Adrenal gland (tissue), 12 donors: ENCODE data around the gene SLC27A5. TPM values are rescaled to one million over a fixed set of nuclear protein-coding genes. Genes with fewer than 3 reads are reported as not detected.

Experiments used
- DNase-seq, 7 donors: peaks; one replicate each; pipeline ENCODE4 v3.0.0-alpha.2; 2019 to 2020
- H3K27ac ChIP-seq, 5 donors: fragments of 200-600 bp; sonication (generic) in 4 of 5; 1 replicate in 3 of 5; 2 replicates in 2 of 5; pipeline versions ENCODE4 v1.5.1 to v1.8.0; 2016 to 2020; ENCODE audit warnings: mild to moderate bottlenecking in 1 of 5
- H3K27me3 ChIP-seq: fragments of 200-600 bp; 2 replicates; pipeline ENCODE4 v1.8.0; 2021
- H3K36me3 ChIP-seq, 2 donors: fragments of 200-600 bp; replicated peaks in 1 of 2; 1 replicate in 1 of 2; 2 replicates in 1 of 2; pipeline versions ENCODE4 v1.5.1 to v1.8.0; 2018 to 2022
- H3K4me1 ChIP-seq, 2 donors: fragments of 200-600 bp; replicated peaks in 1 of 2; 1 replicate in 1 of 2; 2 replicates in 1 of 2; pipeline versions ENCODE4 v1.5.1 to v1.8.0; 2018 to 2021
- H3K4me3 ChIP-seq, 4 donors: fragments of 200-600 bp; sonication (generic) in 3 of 4; one replicate each; pipeline ENCODE4 v1.5.1; 2016 to 2018
- H3K9me3 ChIP-seq, 3 donors: fragments of 200-600 bp; sonication (generic) in 1 of 3; replicated peaks in 1 of 3; 1 replicate in 2 of 3; 2 replicates in 1 of 3; pipeline versions ENCODE4 v1.5.1 to v1.8.0; 2016 to 2021
- CTCF ChIP-seq, 6 experiments: fragments of 450-650 bp in 4 of 6; fragments of 200-600 bp in 2 of 6; sonication (generic) in 1 of 6; IDR thresholded peaks; 1 replicate in 5 of 6; 2 replicates in 1 of 6; pipeline versions ENCODE4 v1.5.1 to v1.8.0; 2016 to 2021; ENCODE audit warnings: antibody characterized with exemption in 6 of 6, mild to moderate bottlenecking in 2 of 6, moderate library complexity in 1 of 6
- POLR2A ChIP-seq, 2 donors: fragments of 450-650 bp; IDR thresholded peaks; one replicate each; pipeline ENCODE4 v1.6.1; 2017; ENCODE audit warnings: antibody characterized with exemption in 2 of 2, mild to moderate bottlenecking in 2 of 2, moderate library complexity in 1 of 2
- WGBS, 4 donors: extraction: QIAGEN DNeasy Blood & Tissue Kit in 2 of 4; methylation state at CpG; one replicate each; pipeline versions ENCODE4 v1.1.5 to v1.1.7; 2013 to 2017; 5-methylcytosine and 5-hydroxymethylcytosine counted together
- intact Hi-C, 2 donors: fragments of 100-400 bp; cut with DNase I; formaldehyde crosslinking; loops; one replicate each; pipeline versions ENCODE4 v1.14.1 to v1.15.0; 2022 to 2023
- polyA plus RNA-seq, 3 donors: library from polyadenylated mRNA; stranded (reverse); fragments of 200-250 nt in 2 of 3; fragments of 350-450 nt in 1 of 3; fragmentation: Illumina TruSeq in 1 of 3; extraction: RNeasy Lipid Tissue Mini Kit (QIAGEN cat#74804) in 1 of 3; gene quantifications; one replicate each; pipeline ENCODE4 v1.2.3, GENCODE V29; 2013 to 2014
- total RNA-seq, 9 donors: library from RNA; depleted of rRNA in 4 of 9; stranded (reverse); fragments of >200 nt in 4 of 9; fragments of 120-200 nt in 1 of 9; fragmentation: NEBNext Ultra II Directional in 1 of 9; extraction: Animal tissue kit (Norgen Biotek cat#: 25700) in 1 of 9; gene quantifications; one replicate each; pipeline versions ENCODE4 v1.1.0 to v1.2.4, GENCODE V29; 2013 to 2023
- donor health status: healthy with polysubstance abuse.
- donor health status: Bipolar disorder and iron deficiency.
- donor health status: DM: yes; HTN: yes; CAD: no.
- donor health status: DM: no; HTN: no; CAD: no.
- donor health status: DM: no; HTN: no; CAD: no.
- donor health status: DM: yes; HTN: yes; CAD: no.

Gene SLC27A5
- total and polyA plus RNA-seq, 12 donors = 3.8 to 18.3 (median 9.1) TPM

GRCh38 chr19:58558066-58558622 lies 46.4 kb upstream of the SLC27A5 start, which contains the start of gene UBE2M:
Gene UBE2M, minus strand, starts transcription at chr19:58558611. Its CDS starts 230 bp downstream, at chr19:58558381.
- Histone ChIP-seq H3K4me3 (peak within 1 kb of the TSS; percentile 56 to 95 (median 70)), H3K27me3 (no peaks in the 10 kb centered on the region), H3K27ac (peak within 1 kb of the TSS; percentile 97 to 100 (median 100)), H3K9me3 (no peaks in the 10 kb centered on the region), H3K4me1 (peaks cover 48 to 70% of the 10 kb centered on the region in 2 donors), H3K36me3 (peaks cover 0 to 18% of the 10 kb centered on the region in 2 donors)
- intact Hi-C loops = no loop called here
- TF ChIP-seq CTCF (IDR thresholded peaks at IDR 0.05) (no peak), POLR2A (IDR thresholded peaks at IDR 0.05) (no peak)
- peak; percentile 64 to 86 (median 74) for DNase-seq
- 0 to 1% (median 0%) methylated on average over 16 to 62 of the region's 62 CpGs for WGBS, 4 donors

- Histone ChIP-seq H3K27ac (peak overlapping the region; percentile 86 to 100 (median 100)), H3K4me1 (peaks cover 41 to 65% of the 10 kb centered on the region in 2 donors), H3K27me3 (no peaks in the 10 kb centered on the region), H3K9me3 (no peaks in the 10 kb centered on the region), H3K36me3 (peaks cover 0 to 25% of the 10 kb centered on the region in 2 donors), H3K4me3 (peak overlapping the region in 3 of 4 donors; percentile 60 to 95 (median 79))
- WGBS, 4 donors = 20 to 29% (median 28%) methylated on average over 12 of the region's 12 CpGs
- peak in 4 of 7 donors; percentile 31 to 60 (median 42) for DNase-seq
- intact Hi-C loops = no loop called here
- no peak for TF ChIP-seq POLR2A (IDR thresholded peaks at IDR 0.05)
- TF ChIP-seq CTCF (IDR thresholded peaks at IDR 0.05) = no peak
These were observed 45.7 kb upstream of the SLC27A5 start for GRCh38 chr19:58557221-58558065.

- Histone ChIP-seq H3K27ac (peak overlapping the region in 4 of 5 donors; percentile 98 to 100 (median 100)), H3K36me3 (peaks cover 0 to 32% of the 10 kb centered on the region in 2 donors), H3K4me1 (peaks cover 34 to 58% of the 10 kb centered on the region in 2 donors), H3K9me3 (no peaks in the 10 kb centered on the region), H3K27me3 (no peaks in the 10 kb centered on the region), H3K4me3 (peak overlapping the region in 1 of 4 donors; percentile 95)
- TF ChIP-seq CTCF (IDR thresholded peaks at IDR 0.05) (no peak), POLR2A (IDR thresholded peaks at IDR 0.05) (no peak)
- intact Hi-C loops = no loop called here
- 45 to 52% (median 48%) methylated on average over 10 of the region's 10 CpGs for WGBS, 4 donors
- DNase-seq = peak in 3 of 7 donors; percentile 28 to 58 (median 31)
These were observed 44.9 kb upstream of the SLC27A5 start for GRCh38 chr19:58556622-58557220.
